GM18858 (cell line): ENCODE results near the gene PTK6.
A peak's percentile ranks its signal among the peaks of the same experiment; 100 is the strongest.

Experiments
- ATAC-seq: cut with Tn5 transposase; IDR thresholded peaks from one replicate; pipeline ENCODE4 v1.9.1; 2021; ENCODE audit not compliant: unreplicated experiment

PTK6 gene

GRCh38 chr20:63545814-63546213 is 8.6 kb upstream of the PTK6 start:
- ATAC-seq = no peak

GRCh38 chr20:63544958-63545516 is 7.9 kb upstream of the PTK6 start:
- no peak for ATAC-seq

DNA sequence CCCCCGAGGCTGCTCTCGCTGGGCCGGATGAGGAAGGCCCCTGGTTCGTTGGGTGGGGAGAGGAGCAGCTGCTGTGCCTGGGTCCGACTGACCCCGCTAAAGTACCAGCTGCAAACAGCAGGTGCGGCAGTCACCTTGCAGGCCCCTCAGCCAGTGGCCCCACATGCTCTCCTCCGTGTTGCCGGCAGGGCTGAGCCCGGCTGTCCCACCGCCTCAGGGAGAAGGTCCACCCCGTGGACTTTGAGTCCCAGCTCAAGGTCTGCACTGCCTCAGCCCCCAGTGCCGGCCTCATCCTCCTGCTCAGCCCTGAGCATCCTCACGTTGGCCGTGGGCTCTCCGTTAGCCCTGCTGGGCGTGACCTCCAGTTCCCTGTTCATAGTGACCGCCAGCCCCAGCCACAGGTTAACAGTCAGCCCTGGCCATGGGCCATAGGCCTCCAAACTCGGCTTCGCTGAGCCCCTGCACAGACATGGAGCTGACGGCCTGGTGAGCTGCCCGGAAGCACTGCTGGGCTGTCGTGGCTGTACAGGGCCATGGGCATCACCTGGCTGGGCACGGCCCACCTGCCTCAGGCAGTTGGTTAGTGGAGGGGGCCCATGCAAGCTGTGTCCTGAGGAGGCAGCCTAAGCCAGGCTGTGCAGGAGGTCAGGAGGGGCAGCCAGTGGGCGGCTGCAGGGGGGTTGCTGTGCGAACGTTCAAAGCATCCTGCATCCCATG is 7.2 kb upstream of the PTK6 start:
- no peak for ATAC-seq

- no peak for ATAC-seq
These were observed 6.6 kb upstream of the PTK6 start for GRCh38 chr20:63543733-63544132.

DNA sequence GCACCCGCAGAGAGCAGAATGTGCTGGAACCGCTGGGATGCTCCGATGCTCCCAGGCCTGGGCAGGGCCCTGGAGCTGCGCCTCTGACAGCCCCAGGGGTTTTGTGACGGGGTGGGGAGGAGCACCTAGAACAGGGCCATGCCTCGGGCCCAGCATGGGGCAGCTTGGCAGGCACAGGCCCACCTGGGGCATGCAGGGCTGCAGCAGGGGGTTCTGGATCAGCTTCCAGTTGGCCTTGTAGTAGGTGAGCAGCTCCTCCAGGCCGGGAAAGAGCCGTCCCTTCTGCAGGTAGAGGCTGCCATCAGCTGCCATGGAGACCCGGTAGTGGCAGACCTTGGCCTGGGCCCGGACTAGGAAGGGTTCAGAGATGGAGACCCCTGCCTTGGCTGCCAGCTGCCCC is 6.0 kb upstream of the PTK6 start:
- no peak for ATAC-seq

DNA sequence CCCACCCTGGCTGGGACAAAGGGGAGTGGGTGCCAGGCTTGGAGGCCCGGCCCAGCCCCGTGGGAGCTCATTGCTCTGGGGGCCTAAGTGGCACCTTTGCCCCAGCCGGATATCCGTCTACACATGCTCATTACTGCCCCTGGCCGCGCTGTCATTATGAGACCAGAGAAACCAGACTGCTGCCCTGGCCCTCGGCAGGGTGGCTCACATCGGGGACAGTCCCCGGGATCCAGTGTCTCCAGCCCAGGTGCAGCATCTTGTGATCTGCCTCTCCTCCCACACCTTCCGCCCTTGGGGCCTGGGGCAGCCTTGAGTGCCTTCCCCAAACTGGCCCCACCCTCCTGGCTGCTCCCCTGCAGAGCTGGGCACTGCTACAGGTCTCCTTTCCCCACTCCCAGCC is 5.5 kb upstream of the PTK6 start:
- ATAC-seq = no peak

- ATAC-seq = no peak
These were observed 4.9 kb upstream of the PTK6 start for GRCh38 chr20:63542031-63542559.

DNA sequence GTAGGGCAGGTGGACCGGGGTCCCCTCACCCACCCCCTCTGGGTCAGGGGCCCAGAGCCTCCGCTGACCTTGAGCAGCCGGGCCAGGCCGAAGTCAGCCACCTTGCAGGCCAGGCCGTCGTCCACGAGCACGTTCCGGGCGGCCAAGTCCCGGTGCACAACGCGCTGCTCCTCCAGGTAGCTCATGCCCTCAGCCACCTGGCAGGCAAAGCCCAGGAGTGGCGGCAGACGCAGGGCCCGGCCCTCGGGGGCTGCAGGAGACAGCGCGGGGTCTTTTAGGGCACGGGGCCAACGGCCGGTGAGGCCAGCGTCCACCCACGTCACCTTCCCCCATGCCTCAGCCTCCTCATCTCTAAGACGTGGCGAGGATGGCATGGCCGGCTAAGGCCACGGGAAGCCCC is 4.2 kb upstream of the PTK6 start:
- no peak for ATAC-seq

- ATAC-seq = no peak
These were observed 3.4 kb upstream of the PTK6 start for GRCh38 chr20:63540417-63541186.

GRCh38 chr20:63539441-63540370 is 2.5 kb upstream of the PTK6 start:
- no peak for ATAC-seq

- ATAC-seq = no peak
These were observed 1.9 kb upstream of the PTK6 start for GRCh38 chr20:63539092-63539430.

GRCh38 chr20:63538204-63539091 is 1.3 kb upstream of the PTK6 start:
- no peak for ATAC-seq

DNA sequence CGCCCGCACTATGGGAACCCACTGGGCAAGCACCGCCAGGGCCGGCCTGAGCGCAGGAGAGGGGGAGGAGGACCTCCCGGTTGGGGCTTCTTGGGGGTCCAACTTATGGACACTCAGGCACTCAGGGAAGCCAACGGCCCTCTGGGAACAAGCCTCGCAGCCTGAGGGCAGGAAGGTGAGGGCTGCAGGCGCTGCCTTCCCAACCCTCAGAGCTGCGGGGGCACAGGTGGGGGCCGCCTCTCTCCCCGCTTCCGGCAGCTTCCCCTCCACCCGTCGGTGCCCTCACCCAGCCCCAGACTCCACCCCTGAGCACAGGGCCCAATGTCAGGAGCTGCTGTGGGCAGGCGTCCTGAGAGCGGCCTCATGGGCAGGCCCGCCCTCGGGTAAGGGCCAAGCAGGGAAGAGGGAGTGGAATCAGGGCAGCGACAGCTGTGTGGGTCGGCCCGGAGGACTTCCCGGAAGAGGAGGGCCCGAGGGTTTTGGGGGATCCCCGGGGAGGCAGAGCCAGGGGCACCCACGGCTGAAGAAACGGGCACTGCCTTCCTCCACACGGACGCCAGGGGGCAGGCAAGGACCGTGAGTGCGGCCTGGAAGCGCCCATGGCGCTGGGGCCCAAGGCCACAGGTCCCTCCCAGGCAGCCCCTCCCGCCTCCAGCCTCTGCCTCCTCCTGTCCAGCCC is 488 bp upstream of the PTK6 start:
- peak; percentile 84 for ATAC-seq

- no peak for ATAC-seq
These were observed 767 bp downstream of the PTK6 start for GRCh38 chr20:63536241-63536977.

GRCh38 chr20:63534831-63535651 is 2.1 kb downstream of the PTK6 start:
- ATAC-seq = no peak

GRCh38 chr20:63534427-63534830 is 2.7 kb downstream of the PTK6 start:
- ATAC-seq = no peak

GRCh38 chr20:63533871-63534393 is 3.2 kb downstream of the PTK6 start:
- ATAC-seq = no peak

DNA sequence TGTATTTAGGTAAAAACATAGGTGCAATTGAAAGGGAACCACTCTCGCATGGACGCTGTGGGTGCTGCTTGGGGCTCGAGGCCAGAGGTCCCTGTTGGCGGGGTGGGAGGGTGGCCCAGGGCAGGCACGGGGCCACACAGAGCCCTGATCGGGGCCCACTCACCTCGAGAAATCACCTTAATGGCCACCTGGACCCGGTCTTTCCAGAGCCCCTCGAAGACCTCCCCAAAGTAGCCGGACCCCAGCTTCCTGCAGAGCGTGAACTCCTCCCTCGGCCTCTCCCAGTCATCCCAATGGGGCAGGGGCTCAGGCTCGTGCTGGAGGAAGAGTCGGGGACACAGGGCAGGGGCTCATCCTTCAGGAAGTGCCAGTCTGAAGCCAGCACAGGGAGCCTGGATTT is 3.8 kb downstream of the PTK6 start:
- ATAC-seq = no peak
